ENCODE measurements around the gene ATP5F1C. TPM values are rescaled to one million over a fixed set of nuclear protein-coding genes. Genes with fewer than 3 reads are reported as not detected.

Gene ATP5F1C
- total RNA-seq, 1 experiment from 2014 or later: 280 TPM

GRCh38 chr10:7804216-7804615 lies 16.2 kb downstream of the ATP5F1C start:
- no peak overlapping the region for H3K18ac ChIP-seq (ENCODE audit: insufficient read length, low read depth, low read length)
- H3K23me2 ChIP-seq (ENCODE audit: insufficient read length, low read depth, low read length, poor library complexity, severe bottlenecking): no peaks in the 10 kb centered on the region
- no peaks in the 10 kb centered on the region for H3K27me3 Mint-ChIP-seq (ENCODE audit: low read depth)
- no peak overlapping the region for H2BK120ac ChIP-seq (ENCODE audit: low read depth, low read length, poor library complexity, severe bottlenecking)
- no peak overlapping the region for H4K5ac ChIP-seq (ENCODE audit: insufficient read length, low read depth, low read length)
- no peak overlapping the region for H3T11ph ChIP-seq (ENCODE audit: low read length)
- H2BK15ac ChIP-seq (ENCODE audit: low read depth, low read length): no peak overlapping the region
- H2BK20ac ChIP-seq (ENCODE audit: low read depth, low read length, poor library complexity, severe bottlenecking): no peak overlapping the region
- H2AK5ac ChIP-seq (ENCODE audit: insufficient read length, low read length): no peak overlapping the region
- peaks cover 38 to 77% (median 69%) of the 10 kb centered on the region in 3 experiments; a peak in 6 of 7 replicates for H3K36me3 Mint-ChIP-seq (ENCODE audit: insufficient read depth in 1 of 3, low read depth in 3 of 3)
- H3K9me3 Mint-ChIP-seq: no peaks in the 10 kb centered on the region
- H3K79me2 ChIP-seq (ENCODE audit: insufficient read depth, low read length): no peaks in the 10 kb centered on the region
- H3K4ac ChIP-seq (ENCODE audit: low read depth, low read length): no peak overlapping the region
- no peaks in the 10 kb centered on the region for H3K4me1 Mint-ChIP-seq
- no peak overlapping the region for H2BK5ac ChIP-seq (ENCODE audit: insufficient read length, low read length)
- H3K4me2 ChIP-seq (ENCODE audit: insufficient read depth, insufficient read length, low read length): no peak overlapping the region
- no CpG with 5 or more reads among the region's 6 CpGs for WGBS (ENCODE audit: extremely low coverage, insufficient read length, low lambda C conversion rate)
- no peak for TF ChIP-seq CTCF (conservative IDR thresholded peaks at IDR 0.05)
- H4K91ac ChIP-seq (ENCODE audit: insufficient read length, low read depth, low read length): no peak overlapping the region
- H3K9ac ChIP-seq (ENCODE audit: extremely low read depth, insufficient read length, low read length): no peak overlapping the region
- H3K27me3 ChIP-seq (ENCODE audit: insufficient read depth, low read length): no peaks in the 10 kb centered on the region
- no peaks in the 10 kb centered on the region for H3K9me3 ChIP-seq (ENCODE audit: control insufficient read depth, low read depth, low read length)
- H3K4me1 ChIP-seq (ENCODE audit: insufficient read depth, low read length): no peaks in the 10 kb centered on the region
- no peaks in the 10 kb centered on the region for H4K20me1 ChIP-seq (ENCODE audit: control insufficient read depth, insufficient read depth, insufficient read length)
- no peak overlapping the region for H2BK12ac ChIP-seq (ENCODE audit: insufficient read length, low read depth, low read length)
- H3K27ac ChIP-seq (ENCODE audit: insufficient read length, low read depth, low read length): no peak overlapping the region
- no peak overlapping the region for H3K27ac Mint-ChIP-seq
- H3K4me3 Mint-ChIP-seq: no peak overlapping the region
- H3K56ac ChIP-seq (ENCODE audit: insufficient read length, low read depth, low read length): no peak overlapping the region
- no peak for DNase-seq
- no peak overlapping the region for H3K23ac ChIP-seq (ENCODE audit: insufficient read length, low read depth, low read length)
- H4K8ac ChIP-seq (replicated peaks; ENCODE audit: insufficient read length, low read depth, low read length): no peak overlapping the region
- no peak overlapping the region for H3K14ac ChIP-seq (ENCODE audit: insufficient read depth, low read length)
- H3K79me1 ChIP-seq (ENCODE audit: insufficient read depth, low read depth, low read length, poor library complexity, severe bottlenecking): no peaks in the 10 kb centered on the region
- H2AFZ ChIP-seq (ENCODE audit: low read length): no peak overlapping the region

All from H9 (cell line).